Chondrocyte (in vitro differentiated cells): Measurements from ENCODE around the gene B3GAT2. TPM values are rescaled to one million over a fixed set of nuclear protein-coding genes. Genes with fewer than 3 reads are reported as not detected.

Experiments
- DNase-seq: peaks from one replicate; pipeline ENCODE4 v3.0.0; 2021; ENCODE audit warnings: mixed read lengths, low spot score
- H3K27ac Mint-ChIP-seq: one replicate; pipeline ENCODE4 v1.8.0; 2021; ENCODE audit warnings: mild to moderate bottlenecking, moderate library complexity, mixed read lengths; ENCODE audit not compliant: unreplicated experiment
- H3K27me3 Mint-ChIP-seq: 2 replicates; pipeline ENCODE4 v1.8.0; 2021; ENCODE audit warnings: low read depth, mixed read lengths
- H3K36me3 Mint-ChIP-seq: 2 replicates; pipeline ENCODE4 v1.8.0; 2021; ENCODE audit warnings: low read depth, mixed read lengths
- H3K4me1 Mint-ChIP-seq: 2 replicates; pipeline ENCODE4 v1.8.0; 2021; ENCODE audit warnings: low read depth, mild to moderate bottlenecking, mixed read lengths
- H3K4me3 Mint-ChIP-seq: one replicate; pipeline ENCODE4 v1.8.0; 2021; ENCODE audit warnings: mild to moderate bottlenecking, moderate library complexity, mixed read lengths; ENCODE audit not compliant: unreplicated experiment
- H3K9me3 Mint-ChIP-seq: 2 replicates; pipeline ENCODE4 v1.8.0; 2021; ENCODE audit warnings: low read depth, mixed read lengths
- total RNA-seq: library from RNA; stranded (reverse); gene quantifications from 3 replicates; pipeline ENCODE4 v1.2.1, GENCODE V29; 2021
- TF ChIP-seq, protein P1 (sequence below): fragments of 200-600 bp; sonication (generic); IDR thresholded peaks from 2 replicates; pipeline ENCODE4 v1.5.0; 2021; ENCODE audit warnings: antibody characterized with exemption, mild to moderate bottlenecking, moderate library complexity

Gene B3GAT2
- total RNA-seq, 1 donor from 2014 or later: 0.02 TPM

GRCh38 chr6:70821751-70822150 is 135.1 kb downstream of the B3GAT2 start:
- no peak for DNase-seq
- Mint-ChIP-seq H3K27me3 (no peaks in the 10 kb centered on the region), H3K36me3 (peaks cover 3% of the 10 kb centered on the region), H3K9me3 (peaks cover 5% of the 10 kb centered on the region), H3K27ac (no peak overlapping the region), H3K4me1 (no peaks in the 10 kb centered on the region), H3K4me3 (no peak overlapping the region)
- TF ChIP-seq, protein P1, sequence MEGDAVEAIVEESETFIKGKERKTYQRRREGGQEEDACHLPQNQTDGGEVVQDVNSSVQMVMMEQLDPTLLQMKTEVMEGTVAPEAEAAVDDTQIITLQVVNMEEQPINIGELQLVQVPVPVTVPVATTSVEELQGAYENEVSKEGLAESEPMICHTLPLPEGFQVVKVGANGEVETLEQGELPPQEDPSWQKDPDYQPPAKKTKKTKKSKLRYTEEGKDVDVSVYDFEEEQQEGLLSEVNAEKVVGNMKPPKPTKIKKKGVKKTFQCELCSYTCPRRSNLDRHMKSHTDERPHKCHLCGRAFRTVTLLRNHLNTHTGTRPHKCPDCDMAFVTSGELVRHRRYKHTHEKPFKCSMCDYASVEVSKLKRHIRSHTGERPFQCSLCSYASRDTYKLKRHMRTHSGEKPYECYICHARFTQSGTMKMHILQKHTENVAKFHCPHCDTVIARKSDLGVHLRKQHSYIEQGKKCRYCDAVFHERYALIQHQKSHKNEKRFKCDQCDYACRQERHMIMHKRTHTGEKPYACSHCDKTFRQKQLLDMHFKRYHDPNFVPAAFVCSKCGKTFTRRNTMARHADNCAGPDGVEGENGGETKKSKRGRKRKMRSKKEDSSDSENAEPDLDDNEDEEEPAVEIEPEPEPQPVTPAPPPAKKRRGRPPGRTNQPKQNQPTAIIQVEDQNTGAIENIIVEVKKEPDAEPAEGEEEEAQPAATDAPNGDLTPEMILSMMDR: no peak

- H3K27me3 Mint-ChIP-seq: no peaks in the 10 kb centered on the region
- H3K4me1 Mint-ChIP-seq: no peaks in the 10 kb centered on the region
- peaks cover 5% of the 10 kb centered on the region for H3K9me3 Mint-ChIP-seq
- H3K36me3 Mint-ChIP-seq: peaks cover 3% of the 10 kb centered on the region
- no peak overlapping the region for H3K4me3 Mint-ChIP-seq
- TF ChIP-seq, protein P1: no peak
- H3K27ac Mint-ChIP-seq: no peak overlapping the region
- no peak for DNase-seq
Observed at GRCh38 chr6:70820778-70821177, 136.1 kb downstream of the B3GAT2 start.

GRCh38 chr6:70819646-70820045 is 137.2 kb downstream of the B3GAT2 start:
- peaks cover 3% of the 10 kb centered on the region for H3K36me3 Mint-ChIP-seq
- H3K4me1 Mint-ChIP-seq: no peaks in the 10 kb centered on the region
- DNase-seq: no peak
- H3K27ac Mint-ChIP-seq: no peak overlapping the region
- peaks cover 5% of the 10 kb centered on the region for H3K9me3 Mint-ChIP-seq
- no peaks in the 10 kb centered on the region for H3K27me3 Mint-ChIP-seq
- H3K4me3 Mint-ChIP-seq: no peak overlapping the region
- TF ChIP-seq, protein P1: no peak

GRCh38 chr6:70813885-70814284 is 143.0 kb downstream of the B3GAT2 start:
- no peak for DNase-seq
- Mint-ChIP-seq H3K27ac (no peak overlapping the region), H3K4me1 (peaks cover 4% of the 10 kb centered on the region), H3K9me3 (no peaks in the 10 kb centered on the region), H3K4me3 (no peak overlapping the region), H3K36me3 (no peaks in the 10 kb centered on the region), H3K27me3 (no peaks in the 10 kb centered on the region)
- TF ChIP-seq, protein P1: no peak

DNA sequence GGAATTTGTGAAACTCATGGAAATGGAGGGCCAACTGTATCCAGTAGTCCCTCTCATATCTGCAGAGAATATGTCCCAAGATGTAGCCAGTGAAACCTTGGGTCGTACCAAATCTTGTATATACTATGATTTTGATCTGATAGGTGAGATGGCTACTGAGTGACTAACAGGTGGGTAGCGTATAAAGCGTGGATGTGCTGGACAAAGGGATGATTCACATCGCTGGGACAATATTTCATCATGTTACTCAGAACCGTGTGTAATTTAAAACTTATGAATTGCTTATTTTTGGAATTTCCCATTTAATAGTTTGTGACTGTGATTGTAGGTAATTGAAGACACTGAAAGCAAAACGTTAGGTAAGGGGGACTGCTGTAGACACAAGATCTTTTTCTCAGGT is 145.1 kb downstream of the B3GAT2 start:
- no peak overlapping the region for H3K27ac Mint-ChIP-seq

More for the DNA sequence above, 145.1 kb downstream of the B3GAT2 start:
- H3K36me3 Mint-ChIP-seq: no peaks in the 10 kb centered on the region
- peaks cover 8% of the 10 kb centered on the region for H3K4me1 Mint-ChIP-seq
- H3K9me3 Mint-ChIP-seq: no peaks in the 10 kb centered on the region
- TF ChIP-seq, protein P1: no peak
- no peak overlapping the region for H3K4me3 Mint-ChIP-seq
- no peaks in the 10 kb centered on the region for H3K27me3 Mint-ChIP-seq
- DNase-seq: no peak
